Fibroblast of villous mesenchyme (primary cell): ENCODE measurements around the gene TRAF3. TPM values are rescaled to one million over a fixed set of nuclear protein-coding genes. Genes with fewer than 3 reads are reported as not detected.

Source experiments
- DNase-seq: peaks from one replicate; pipeline ENCODE4 v3.0.0-alpha.2; 2010; ENCODE audit warnings: low read depth
- H3K4me3 ChIP-seq: 2 replicates; pipeline ENCODE4 v1.5.1; 2011; ENCODE audit warnings: low read depth, mild to moderate bottlenecking, low read length
- total RNA-seq: library from RNA; depleted of rRNA; stranded (reverse); fragments of >200 nt; gene quantifications from 2 replicates; pipeline ENCODE4 v1.2.3, GENCODE V29; 2012
- TF ChIP-seq, protein P1 (sequence below): IDR thresholded peaks from 2 replicates; pipeline ENCODE4 v1.5.1; 2012; ENCODE audit warnings: low read depth, mild to moderate bottlenecking, low read length; ENCODE audit not compliant: insufficient read depth

Gene TRAF3
- total RNA-seq, 1 donor = 30.7 TPM

DNA sequence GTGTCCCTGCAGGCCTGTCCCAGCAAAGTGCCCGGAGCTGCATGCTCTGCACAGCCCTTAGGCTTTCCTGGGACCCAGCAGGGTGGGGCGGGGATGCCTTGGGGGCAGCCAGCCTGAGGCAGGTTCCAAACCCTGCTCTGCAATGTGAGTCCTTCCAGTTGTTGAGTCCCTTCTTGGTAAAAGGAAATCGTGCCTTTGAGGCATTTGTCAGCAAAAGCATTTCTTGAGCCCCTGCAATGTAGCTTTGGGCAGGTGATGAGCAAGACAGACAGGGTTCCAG lies 38.1 kb upstream of the TRAF3 start:
- H3K4me3 ChIP-seq = no peak overlapping the region
- DNase-seq = no peak
- TF ChIP-seq, protein P1, sequence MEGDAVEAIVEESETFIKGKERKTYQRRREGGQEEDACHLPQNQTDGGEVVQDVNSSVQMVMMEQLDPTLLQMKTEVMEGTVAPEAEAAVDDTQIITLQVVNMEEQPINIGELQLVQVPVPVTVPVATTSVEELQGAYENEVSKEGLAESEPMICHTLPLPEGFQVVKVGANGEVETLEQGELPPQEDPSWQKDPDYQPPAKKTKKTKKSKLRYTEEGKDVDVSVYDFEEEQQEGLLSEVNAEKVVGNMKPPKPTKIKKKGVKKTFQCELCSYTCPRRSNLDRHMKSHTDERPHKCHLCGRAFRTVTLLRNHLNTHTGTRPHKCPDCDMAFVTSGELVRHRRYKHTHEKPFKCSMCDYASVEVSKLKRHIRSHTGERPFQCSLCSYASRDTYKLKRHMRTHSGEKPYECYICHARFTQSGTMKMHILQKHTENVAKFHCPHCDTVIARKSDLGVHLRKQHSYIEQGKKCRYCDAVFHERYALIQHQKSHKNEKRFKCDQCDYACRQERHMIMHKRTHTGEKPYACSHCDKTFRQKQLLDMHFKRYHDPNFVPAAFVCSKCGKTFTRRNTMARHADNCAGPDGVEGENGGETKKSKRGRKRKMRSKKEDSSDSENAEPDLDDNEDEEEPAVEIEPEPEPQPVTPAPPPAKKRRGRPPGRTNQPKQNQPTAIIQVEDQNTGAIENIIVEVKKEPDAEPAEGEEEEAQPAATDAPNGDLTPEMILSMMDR = no peak

DNA sequence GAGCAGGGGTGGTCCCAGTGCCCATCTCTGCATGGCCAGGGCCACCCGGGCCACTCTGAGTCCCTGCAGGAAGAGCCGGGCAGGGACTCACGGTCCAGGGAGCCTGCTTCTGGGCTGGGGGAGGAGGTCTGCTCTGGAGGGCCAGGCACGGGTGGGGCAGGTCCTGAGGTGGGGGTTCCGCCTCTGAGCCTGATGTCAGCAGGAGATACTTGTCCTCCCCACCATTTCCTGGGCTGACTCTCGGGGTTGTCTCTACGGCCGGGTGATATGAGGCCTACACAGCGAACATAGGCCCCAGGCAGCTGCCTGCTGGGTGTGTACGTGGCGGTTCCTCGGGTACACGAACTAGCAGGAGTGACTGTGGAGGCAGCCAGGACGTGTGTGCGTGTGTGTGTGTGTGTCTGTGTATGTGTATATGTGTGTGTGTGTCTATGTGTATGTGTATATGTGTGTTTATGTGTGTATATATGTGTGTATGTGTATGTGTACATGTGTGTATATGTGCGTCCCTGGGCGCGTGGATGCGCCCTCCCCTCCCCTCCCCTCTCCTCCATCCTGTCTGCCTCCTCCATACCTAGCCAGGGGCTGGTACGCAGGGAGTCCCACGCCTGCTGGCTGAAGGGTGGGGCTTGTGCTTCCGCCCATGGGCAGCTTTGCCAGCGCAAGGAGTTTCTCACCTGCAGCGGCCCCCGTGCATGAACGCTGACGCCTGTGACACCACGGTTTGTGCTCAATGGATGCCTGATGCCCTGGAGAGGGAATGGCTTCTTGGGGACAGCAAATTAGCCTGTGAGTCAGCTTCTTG lies 30.4 kb upstream of the TRAF3 start:
- DNase-seq = no peak
- TF ChIP-seq, protein P1 = no peak
- H3K4me3 ChIP-seq = no peak overlapping the region

DNA sequence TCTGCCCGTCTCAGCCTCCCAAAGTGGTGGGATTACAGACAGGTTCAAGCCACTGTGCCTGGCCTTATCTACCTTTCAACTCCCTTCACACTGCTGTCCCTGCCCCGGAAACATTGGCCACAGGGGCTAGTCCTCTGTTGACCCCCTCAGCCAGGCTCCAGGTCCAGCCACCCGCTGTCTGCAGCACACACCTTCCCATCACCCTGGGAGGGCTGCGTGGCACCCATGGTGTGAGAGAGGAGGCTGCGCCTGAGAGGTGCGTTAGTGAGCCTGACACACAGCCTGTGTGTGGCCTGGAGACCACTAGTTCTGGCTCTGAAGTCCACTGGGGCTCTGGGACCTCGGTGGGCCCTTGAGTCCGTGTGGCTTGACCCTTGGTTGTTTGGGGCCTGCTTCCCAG lies 28.4 kb upstream of the TRAF3 start:
- no peak for DNase-seq
- TF ChIP-seq, protein P1 = no peak
- H3K4me3 ChIP-seq = no peak overlapping the region

DNA sequence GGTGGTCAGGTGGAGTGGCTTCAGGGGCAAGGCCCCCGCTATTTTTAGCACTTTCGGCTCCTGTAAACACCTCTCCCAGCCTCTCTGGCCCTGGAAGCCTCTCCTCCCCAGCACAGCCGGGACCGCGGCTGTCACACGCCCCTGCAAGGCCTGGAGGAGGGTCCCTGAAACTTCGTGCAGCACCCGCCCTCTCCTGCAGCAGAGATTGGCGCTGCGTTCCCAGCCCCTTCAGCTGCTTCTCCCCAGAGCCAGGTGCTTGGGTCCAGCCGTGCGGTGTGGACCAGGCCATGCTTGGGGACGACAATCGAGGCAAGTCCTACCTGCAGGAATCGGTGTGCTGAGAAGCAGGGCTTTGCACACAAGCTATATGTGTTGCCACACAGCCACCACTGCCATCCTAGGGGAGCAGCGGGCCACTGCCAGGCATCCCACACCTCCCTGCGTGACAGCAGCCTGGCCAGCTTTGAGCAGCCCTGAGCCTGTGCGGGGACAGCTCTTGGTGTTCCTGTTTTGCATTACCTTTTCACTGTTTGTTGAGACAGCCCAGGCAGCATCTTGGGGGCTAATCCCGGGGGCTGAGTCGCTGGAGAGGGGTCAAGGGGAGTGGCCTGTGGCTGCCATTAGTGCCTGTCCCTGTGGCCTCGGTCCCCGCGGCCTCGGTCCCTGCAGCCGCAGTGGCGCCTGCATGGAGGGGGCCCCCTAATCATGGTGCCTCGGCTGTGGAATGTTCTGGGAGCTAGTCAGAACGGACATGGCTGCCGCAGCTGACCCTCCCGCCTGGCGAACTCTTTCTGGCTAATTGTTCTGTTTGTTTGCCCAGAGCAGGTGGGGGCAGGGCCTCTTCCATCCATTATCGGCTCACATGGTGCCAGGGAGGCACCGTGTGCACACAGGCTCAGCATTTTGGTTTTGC lies 27.6 kb upstream of the TRAF3 start:
- H3K4me3 ChIP-seq = no peak overlapping the region
- DNase-seq = no peak
- TF ChIP-seq, protein P1 = no peak

DNA sequence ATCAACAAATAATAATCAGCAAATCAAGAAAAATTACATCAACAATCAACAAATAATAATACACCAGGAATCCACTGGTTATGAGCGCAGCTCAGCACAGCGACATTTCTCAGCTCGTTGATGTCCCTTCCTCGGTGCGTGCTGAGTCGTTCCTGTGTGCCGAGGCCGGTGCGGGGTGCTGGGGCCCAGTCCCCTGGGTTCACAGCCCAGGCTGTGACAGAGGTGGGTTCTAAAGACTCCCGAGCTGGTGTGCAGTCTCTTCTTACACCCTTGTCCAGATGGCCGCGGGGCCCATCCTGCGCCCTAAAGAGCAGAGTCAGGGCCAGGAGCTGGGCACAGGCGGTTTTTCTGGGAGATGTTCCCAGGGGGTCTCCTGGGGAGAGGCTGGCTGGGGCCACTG lies 26.9 kb upstream of the TRAF3 start:
- H3K4me3 ChIP-seq = no peak overlapping the region
- no peak for DNase-seq
- TF ChIP-seq, protein P1 = no peak

GRCh38 chr14:102751088-102751487 lies 26.2 kb upstream of the TRAF3 start:
- DNase-seq = no peak
- H3K4me3 ChIP-seq = no peak overlapping the region
- TF ChIP-seq, protein P1 = no peak
